Calu3 (cell line): ENCODE data around the gene PTPN13. TPM values are rescaled to one million over a fixed set of nuclear protein-coding genes. Genes with fewer than 3 reads are reported as not detected.

Source experiments
- BruUV-seq: library from RNA; stranded (reverse); fragments of 400-500 nt; replicated peaks from 2 replicates; lab custom pipeline; 2021; lab: Mats Ljungman, UMichigan
- CTCF ChIA-PET: fragments of 300-600 bp; sonication (Branson Sonifier 250); formaldehyde crosslinking; loops from one replicate; lab custom pipeline; 2022; ENCODE audit warnings: antibody characterized with exemption; lab: Charles Lee
- DNase-seq: peaks from one replicate; pipeline ENCODE4 v3.0.0; 2022
- H3K27ac Mint-ChIP-seq: one replicate; pipeline ENCODE4 v1.8.0; 2022; ENCODE audit warnings: mixed read lengths; ENCODE audit not compliant: unreplicated experiment
- H3K27me3 Mint-ChIP-seq: one replicate; pipeline ENCODE4 v1.8.0; 2022; ENCODE audit warnings: mixed read lengths; ENCODE audit not compliant: unreplicated experiment
- H3K36me3 Mint-ChIP-seq: one replicate; pipeline ENCODE4 v1.8.0; 2022; ENCODE audit warnings: mild to moderate bottlenecking, moderate library complexity, mixed read lengths; ENCODE audit not compliant: insufficient read depth, unreplicated experiment
- H3K4me1 Mint-ChIP-seq: one replicate; pipeline ENCODE4 v1.8.0; 2022; ENCODE audit warnings: mild to moderate bottlenecking, low read depth, mixed read lengths; ENCODE audit not compliant: unreplicated experiment
- H3K4me3 Mint-ChIP-seq: one replicate; pipeline ENCODE4 v1.8.0; 2022; ENCODE audit warnings: mild to moderate bottlenecking, low read depth, moderate library complexity, mixed read lengths; ENCODE audit not compliant: unreplicated experiment
- H3K9me3 Mint-ChIP-seq: one replicate; pipeline ENCODE4 v1.8.0; 2022; ENCODE audit warnings: low read depth, mixed read lengths; ENCODE audit not compliant: unreplicated experiment
- CTCF ChIP-seq: fragments of 200-600 bp; IDR thresholded peaks from one replicate; pipeline ENCODE4 v1.8.0; 2022; ENCODE audit warnings: antibody characterized with exemption; ENCODE audit not compliant: unreplicated experiment
- intact Hi-C: fragments of 100-400 bp; cut with micrococcal nuclease; formaldehyde crosslinking; loops from one replicate; pipeline ENCODE4 v1.10.0; 2022; ENCODE audit not compliant: unreplicated experiment
- total RNA-seq: library from RNA; stranded (reverse); gene quantifications from 2 replicates; pipeline ENCODE4 v1.2.3, GENCODE V29; 2022

Gene PTPN13
- total RNA-seq, 1 experiment from 2014 or later = 23.3 TPM

- intact Hi-C loops = no loop called here
- Mint-ChIP-seq H3K36me3 (no peaks in the 10 kb centered on the region), H3K4me1 (no peaks in the 10 kb centered on the region), H3K27ac (no peak overlapping the region), H3K9me3 (no peaks in the 10 kb centered on the region), H3K4me3 (no peak overlapping the region), H3K27me3 (no peaks in the 10 kb centered on the region)
- TF ChIP-seq CTCF = no peak
- DNase-seq = no peak
- no TSS peak for BruUV-seq
- CTCF ChIA-PET = no interaction called here
These were observed 42.7 kb upstream of the PTPN13 start for GRCh38 chr4:86551387-86551786.

- H3K4me1 Mint-ChIP-seq = no peaks in the 10 kb centered on the region
- no peak for DNase-seq
- CTCF ChIA-PET = no interaction called here
- TF ChIP-seq CTCF = no peak
- BruUV-seq = no TSS peak
- H3K9me3 Mint-ChIP-seq = no peaks in the 10 kb centered on the region
- no peak overlapping the region for H3K27ac Mint-ChIP-seq
- H3K27me3 Mint-ChIP-seq = no peaks in the 10 kb centered on the region
- no peak overlapping the region for H3K4me3 Mint-ChIP-seq
- intact Hi-C loops = no loop called here
- H3K36me3 Mint-ChIP-seq = no peaks in the 10 kb centered on the region
These were observed 39.5 kb upstream of the PTPN13 start for GRCh38 chr4:86554646-86555045.

GRCh38 chr4:86556791-86557415, 37.2 kb upstream of the PTPN13 start:
- H3K9me3 Mint-ChIP-seq = no peaks in the 10 kb centered on the region
- CTCF ChIA-PET = no interaction called here
- H3K4me3 Mint-ChIP-seq = no peak overlapping the region
- intact Hi-C loops = no loop called here
- H3K36me3 Mint-ChIP-seq = no peaks in the 10 kb centered on the region
- H3K27me3 Mint-ChIP-seq = no peaks in the 10 kb centered on the region
- DNase-seq = no peak
- no peaks in the 10 kb centered on the region for H3K4me1 Mint-ChIP-seq
- no TSS peak for BruUV-seq
- TF ChIP-seq CTCF = no peak
- no peak overlapping the region for H3K27ac Mint-ChIP-seq

- H3K4me3 Mint-ChIP-seq = no peak overlapping the region
- no peak for DNase-seq
- intact Hi-C loops = no loop called here
- H3K27ac Mint-ChIP-seq = no peak overlapping the region
- BruUV-seq = no TSS peak
- no peak for TF ChIP-seq CTCF
- H3K4me1 Mint-ChIP-seq = no peaks in the 10 kb centered on the region
- no peaks in the 10 kb centered on the region for H3K9me3 Mint-ChIP-seq
- no peaks in the 10 kb centered on the region for H3K36me3 Mint-ChIP-seq
- CTCF ChIA-PET = no interaction called here
- no peaks in the 10 kb centered on the region for H3K27me3 Mint-ChIP-seq
These were observed 36.6 kb upstream of the PTPN13 start for GRCh38 chr4:86557526-86557925.
